ENCODE results near the gene SFT2D2. TPM values are rescaled to one million over a fixed set of nuclear protein-coding genes. Genes with fewer than 3 reads are reported as not detected.
A peak's percentile ranks its signal among the peaks of the same experiment; 100 is the strongest.

SFT2D2 gene
- total RNA-seq, 3 donors from 2014 or later, result 62.0 to 87.0 (median 70.6) TPM

DNA sequence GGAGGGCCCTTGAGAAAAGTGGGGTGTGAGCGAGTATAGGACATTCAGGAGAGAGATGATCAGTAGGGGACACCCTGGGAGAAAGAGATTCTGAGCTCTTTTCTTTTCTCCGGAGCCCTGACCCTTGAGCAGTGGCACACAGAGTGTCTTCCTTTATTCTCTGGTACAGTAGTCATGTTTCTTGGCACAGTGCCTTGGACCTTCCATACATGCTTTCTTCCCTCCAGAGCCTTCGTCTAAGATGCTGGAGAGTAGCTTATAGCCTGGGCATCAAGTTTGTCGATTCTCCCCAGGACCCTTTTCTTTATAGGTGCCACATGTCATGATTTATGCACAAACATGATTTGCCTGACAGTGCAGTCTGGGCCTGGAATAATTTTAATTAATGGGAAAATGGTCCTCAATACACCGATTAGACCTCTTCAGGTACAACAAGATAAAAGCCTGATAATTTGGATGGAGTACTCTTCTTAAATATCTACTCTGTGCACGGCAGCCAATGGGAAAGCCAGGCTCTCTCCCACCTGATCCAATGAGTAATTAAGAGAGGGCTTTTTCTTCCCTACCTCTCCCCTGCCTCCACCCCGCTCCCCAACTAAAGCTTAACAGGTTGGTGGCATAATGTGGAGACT lies 54.6 kb downstream of the SFT2D2 start, which contains the start of gene TBX19:
Gene TBX19, plus strand, starts transcription at position 582 of the 632 bp plus-strand sequence. CDS start 214 bp downstream, outside the sequence.
- no peak within 1 kb of the TSS for H3K4me3 ChIP-seq
- DNase-seq, result no peak
- no peaks in the 10 kb centered on the region for H3K9me3 ChIP-seq
- intact Hi-C loops (cut with DNase I, micrococcal nuclease), result no loop called here
- ATAC-seq, result no peak
- no peaks in the 10 kb centered on the region for H3K4me1 ChIP-seq (ENCODE audit: low read depth)
- no peaks in the 10 kb centered on the region for H3K36me3 ChIP-seq (ENCODE audit: low read depth)
- TF ChIP-seq, protein P1, sequence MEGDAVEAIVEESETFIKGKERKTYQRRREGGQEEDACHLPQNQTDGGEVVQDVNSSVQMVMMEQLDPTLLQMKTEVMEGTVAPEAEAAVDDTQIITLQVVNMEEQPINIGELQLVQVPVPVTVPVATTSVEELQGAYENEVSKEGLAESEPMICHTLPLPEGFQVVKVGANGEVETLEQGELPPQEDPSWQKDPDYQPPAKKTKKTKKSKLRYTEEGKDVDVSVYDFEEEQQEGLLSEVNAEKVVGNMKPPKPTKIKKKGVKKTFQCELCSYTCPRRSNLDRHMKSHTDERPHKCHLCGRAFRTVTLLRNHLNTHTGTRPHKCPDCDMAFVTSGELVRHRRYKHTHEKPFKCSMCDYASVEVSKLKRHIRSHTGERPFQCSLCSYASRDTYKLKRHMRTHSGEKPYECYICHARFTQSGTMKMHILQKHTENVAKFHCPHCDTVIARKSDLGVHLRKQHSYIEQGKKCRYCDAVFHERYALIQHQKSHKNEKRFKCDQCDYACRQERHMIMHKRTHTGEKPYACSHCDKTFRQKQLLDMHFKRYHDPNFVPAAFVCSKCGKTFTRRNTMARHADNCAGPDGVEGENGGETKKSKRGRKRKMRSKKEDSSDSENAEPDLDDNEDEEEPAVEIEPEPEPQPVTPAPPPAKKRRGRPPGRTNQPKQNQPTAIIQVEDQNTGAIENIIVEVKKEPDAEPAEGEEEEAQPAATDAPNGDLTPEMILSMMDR (IDR thresholded peaks at IDR 0.05), result no peak

DNA sequence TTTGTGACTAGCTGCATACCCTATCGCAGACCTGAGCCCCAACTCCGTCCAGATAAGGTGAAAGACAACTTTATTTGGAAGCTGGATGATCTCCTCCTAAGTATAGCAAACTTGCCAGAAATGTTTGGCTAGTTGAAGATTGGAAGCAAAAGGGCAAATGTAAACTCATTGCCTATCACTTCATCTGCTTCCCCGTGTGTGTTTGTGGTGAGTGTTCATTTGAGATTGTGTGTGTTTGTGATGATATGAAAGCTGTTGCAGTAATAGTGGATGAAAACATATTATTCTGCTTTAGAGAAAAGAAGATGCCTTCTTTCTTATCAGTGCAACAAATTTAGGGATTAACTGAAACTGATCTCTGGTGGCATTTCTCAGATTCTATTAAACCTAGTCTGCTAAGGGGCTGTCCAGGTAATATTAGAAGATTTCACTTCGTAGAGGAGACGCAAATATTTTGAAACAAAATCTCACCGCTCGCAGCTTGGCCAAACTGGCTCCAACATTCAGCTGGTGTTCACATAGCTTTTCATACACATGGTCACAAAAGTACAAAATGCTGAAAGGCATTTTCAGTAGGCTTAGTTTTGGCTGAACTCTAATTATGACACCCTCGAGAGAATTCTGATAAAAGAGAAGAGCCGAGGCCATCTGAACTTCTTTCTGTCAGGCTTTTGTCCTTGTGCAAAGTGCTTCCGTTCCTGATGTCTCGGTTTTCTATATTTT lies 56.0 kb downstream of the SFT2D2 start:
- no peak overlapping the region for H3K4me3 ChIP-seq
- no peaks in the 10 kb centered on the region for H3K4me1 ChIP-seq (ENCODE audit: low read depth)
- TF ChIP-seq, protein P1 (IDR thresholded peaks at IDR 0.05), result no peak
- no peaks in the 10 kb centered on the region for H3K9me3 ChIP-seq
- DNase-seq (no peak), ATAC-seq (no peak)
- no peaks in the 10 kb centered on the region for H3K36me3 ChIP-seq (ENCODE audit: low read depth)
- intact Hi-C loops (cut with DNase I, micrococcal nuclease), result no loop called here

DNA sequence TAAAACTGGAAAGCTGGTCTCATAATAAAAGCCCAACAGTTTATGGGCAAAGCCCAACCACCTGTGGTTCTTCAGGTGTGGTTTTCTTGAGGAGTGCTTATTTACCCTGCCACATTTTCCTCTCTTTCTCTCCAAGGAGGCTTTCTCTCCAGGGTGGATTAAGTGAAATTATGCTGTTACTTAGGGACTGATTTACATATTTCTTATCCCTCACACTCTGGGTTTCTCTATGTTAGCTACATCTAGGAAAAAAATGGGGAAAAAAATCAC lies 59.7 kb downstream of the SFT2D2 start:
- intact Hi-C loops (cut with DNase I, micrococcal nuclease), result no loop called here
- ATAC-seq (no peak), DNase-seq (peak in 1 of 3 donors; percentile 10)
- Histone ChIP-seq H3K36me3 (ENCODE audit: low read depth) (no peaks in the 10 kb centered on the region), H3K9me3 (no peaks in the 10 kb centered on the region), H3K4me3 (no peak overlapping the region), H3K4me1 (ENCODE audit: low read depth) (no peaks in the 10 kb centered on the region)
- TF ChIP-seq, protein P1 (IDR thresholded peaks at IDR 0.05), result no peak

DNA sequence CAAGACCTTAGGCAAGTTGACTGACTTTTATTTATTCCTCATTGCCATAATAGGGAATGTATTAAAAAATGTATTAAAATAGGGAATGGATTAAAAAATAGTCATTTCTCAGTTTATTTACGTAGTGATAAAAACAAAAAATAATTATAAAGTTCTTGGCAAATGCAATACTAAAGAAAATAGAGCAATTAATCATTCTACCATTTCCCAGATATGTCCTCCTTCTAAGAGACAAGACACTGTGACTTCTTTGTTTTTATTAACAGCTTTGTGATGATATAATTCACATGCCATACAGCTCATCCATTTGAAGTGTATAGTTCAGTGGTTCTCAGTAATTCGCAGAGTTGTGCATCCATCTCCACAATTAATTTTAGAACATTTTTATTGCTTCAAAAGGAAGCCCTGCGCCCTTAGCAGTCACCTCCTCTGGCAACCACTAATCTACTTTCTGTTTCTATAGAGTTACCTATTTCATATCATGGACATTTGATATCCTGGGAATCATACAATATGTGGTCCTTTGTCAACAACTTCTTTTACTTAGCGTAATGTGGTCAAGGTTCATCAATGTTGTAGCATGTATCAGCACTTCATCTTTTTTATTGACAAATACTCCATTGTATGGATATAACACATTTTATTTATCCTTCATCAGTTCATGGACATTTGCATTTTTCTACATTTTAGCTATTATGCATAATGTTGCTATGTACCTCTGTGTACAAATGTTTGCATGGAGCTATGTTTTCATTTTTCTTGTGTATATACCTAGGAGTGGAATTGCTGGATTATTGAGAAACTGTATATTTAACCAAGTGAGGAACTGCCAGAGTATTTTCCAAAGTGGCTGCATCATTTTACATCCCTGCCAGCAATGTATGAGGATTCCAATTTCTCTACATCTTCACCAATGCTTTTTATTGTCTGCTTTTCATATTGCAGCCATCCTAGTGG lies 60.4 kb downstream of the SFT2D2 start:
- TF ChIP-seq, protein P1 (IDR thresholded peaks at IDR 0.05), result no peak
- intact Hi-C loops (cut with DNase I, micrococcal nuclease), result no loop called here
- no peaks in the 10 kb centered on the region for H3K4me1 ChIP-seq (ENCODE audit: low read depth)
- DNase-seq (no peak), ATAC-seq (no peak)
- no peaks in the 10 kb centered on the region for H3K36me3 ChIP-seq (ENCODE audit: low read depth)
- no peak overlapping the region for H3K4me3 ChIP-seq
- no peaks in the 10 kb centered on the region for H3K9me3 ChIP-seq

DNA sequence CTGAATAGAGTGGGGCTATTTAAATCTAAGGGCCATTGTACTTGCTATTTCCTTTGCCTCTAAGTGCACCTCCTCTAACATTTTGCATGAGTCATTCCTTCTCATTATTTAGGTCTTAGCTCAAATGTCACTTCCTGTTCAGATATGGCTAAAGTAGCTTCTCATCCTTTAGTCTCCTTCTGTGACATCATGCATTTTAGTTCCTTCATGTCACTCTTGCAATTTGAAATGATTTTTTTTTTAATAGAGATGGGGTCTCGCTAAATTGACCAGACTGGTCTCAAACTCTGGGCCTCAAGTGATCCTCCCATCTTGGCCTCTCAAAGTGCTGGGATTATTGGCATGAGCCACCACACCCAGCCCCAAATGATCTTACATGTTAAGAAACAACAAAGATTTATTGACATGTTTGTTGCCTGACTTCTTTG lies 61.4 kb downstream of the SFT2D2 start:
- Histone ChIP-seq H3K4me1 (ENCODE audit: low read depth) (no peaks in the 10 kb centered on the region), H3K4me3 (no peak overlapping the region), H3K9me3 (no peaks in the 10 kb centered on the region), H3K36me3 (ENCODE audit: low read depth) (no peaks in the 10 kb centered on the region)
- TF ChIP-seq, protein P1 (IDR thresholded peaks at IDR 0.05), result no peak
- ATAC-seq (no peak), DNase-seq (no peak)
- intact Hi-C loops (cut with DNase I, micrococcal nuclease), result no loop called here

All from mucosa of descending colon (tissue), 3 donors.